Progenitor cell of endocrine pancreas (in vitro differentiated cells): Measurements from ENCODE around the gene PTPN2. TPM values are rescaled to one million over a fixed set of nuclear protein-coding genes. Genes with fewer than 3 reads are reported as not detected.

ENCODE experiments used
- DNase-seq: peaks from one replicate; pipeline ENCODE4 v3.0.0; 2021; ENCODE audit warnings: low spot score; ENCODE audit not compliant: unreplicated experiment
- H3K27ac Mint-ChIP-seq: 2 replicates; pipeline ENCODE4 v1.8.0; 2021; ENCODE audit warnings: mild to moderate bottlenecking, moderate library complexity, mixed read lengths
- H3K27me3 Mint-ChIP-seq: 2 replicates; pipeline ENCODE4 v1.8.0; 2021; ENCODE audit warnings: mixed read lengths
- H3K36me3 Mint-ChIP-seq: 2 replicates; pipeline ENCODE4 v1.8.0; 2022; ENCODE audit warnings: mixed read lengths; ENCODE audit not compliant: insufficient read depth
- H3K4me1 Mint-ChIP-seq: 2 replicates; pipeline ENCODE4 v1.8.0; 2021; ENCODE audit warnings: low read depth, mixed read lengths
- H3K4me3 Mint-ChIP-seq: 2 replicates; pipeline ENCODE4 v1.8.0; 2021; ENCODE audit warnings: low read depth, mild to moderate bottlenecking, moderate library complexity, mixed read lengths
- H3K9me3 Mint-ChIP-seq: 2 replicates; pipeline ENCODE4 v1.8.0; 2021; ENCODE audit warnings: low read depth, mixed read lengths
- long read RNA-seq: library from polyadenylated mRNA; unstranded; transcript quantifications from one replicate; pipeline ENCODE4 v2.0.0, GENCODE V29; 2020
- total RNA-seq: library from RNA; stranded (reverse); gene quantifications from 2 replicates; pipeline ENCODE4 v1.2.1, GENCODE V29; 2021
- TF ChIP-seq, protein P1 (sequence below): fragments of 200-600 bp; sonication (generic); IDR thresholded peaks from one replicate; pipeline ENCODE4 v1.5.0; 2021; ENCODE audit warnings: antibody characterized with exemption, mild to moderate bottlenecking; ENCODE audit not compliant: unreplicated experiment

Gene PTPN2
- 45.1 and 46.4 TPM in 2 replicates for total RNA-seq
- long read RNA-seq, transcript PTPN2-201 (9 exons, 3,467 nt), result major isoform, 30 of 76 reads
- long read RNA-seq, transcript PTPN2-202 (10 exons, 1,706 nt), result minor isoform, 24 of 76 reads
- long read RNA-seq, partial matches to known transcripts, result 11 of 76 reads
- long read RNA-seq, other reads (novel, unspliced or antisense), result 10 of 76 reads

DNA sequence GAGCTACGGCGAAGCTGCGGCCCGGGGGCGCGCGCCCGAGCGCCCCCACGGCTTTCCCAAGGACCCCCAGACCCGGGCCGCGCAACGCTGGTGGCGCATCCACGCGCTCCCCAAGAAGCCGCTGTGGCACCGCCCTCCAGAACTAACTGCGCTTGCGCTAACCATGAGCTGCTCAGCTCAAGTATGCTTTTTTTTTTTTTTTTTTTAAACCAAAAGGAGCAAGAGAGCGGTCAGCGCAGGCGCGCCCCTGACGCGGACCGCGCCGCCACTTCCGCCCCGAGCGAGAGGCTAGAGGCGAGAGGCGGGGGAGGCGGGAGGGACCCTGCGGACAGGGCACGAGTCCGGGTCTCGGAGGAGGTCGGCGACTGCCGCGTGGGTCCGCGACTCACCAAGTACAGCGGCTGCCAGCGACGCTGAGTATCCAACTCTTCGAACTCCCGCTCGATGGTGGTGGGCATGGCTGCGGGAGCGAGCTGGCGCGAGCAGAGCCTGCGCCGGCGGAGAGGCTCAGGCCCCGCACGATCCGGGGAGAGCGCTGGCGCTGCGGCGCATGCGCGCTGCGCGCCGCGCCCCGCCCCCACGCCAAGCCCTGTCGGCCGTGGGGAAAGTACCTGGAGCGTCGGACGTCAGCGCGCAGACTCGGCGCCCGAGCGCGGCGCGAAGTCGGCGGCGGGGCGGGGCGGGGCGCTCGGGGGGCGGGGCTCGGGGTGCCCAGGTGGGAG, at the start of gene PTPN2:
Gene PTPN2 (minus strand): TSS at position 554 of the 722 bp plus-strand sequence. CDS start 96 bp downstream, at position 458.
- Mint-ChIP-seq H3K27ac (peak within 1 kb of the TSS; percentile 96), H3K9me3 (no peaks in the 10 kb centered on the region), H3K36me3 (peaks cover 1% of the 10 kb centered on the region), H3K27me3 (no peaks in the 10 kb centered on the region), H3K4me3 (peak within 1 kb of the TSS; percentile 91), H3K4me1 (peaks cover 13% of the 10 kb centered on the region)
- TF ChIP-seq, protein P1, sequence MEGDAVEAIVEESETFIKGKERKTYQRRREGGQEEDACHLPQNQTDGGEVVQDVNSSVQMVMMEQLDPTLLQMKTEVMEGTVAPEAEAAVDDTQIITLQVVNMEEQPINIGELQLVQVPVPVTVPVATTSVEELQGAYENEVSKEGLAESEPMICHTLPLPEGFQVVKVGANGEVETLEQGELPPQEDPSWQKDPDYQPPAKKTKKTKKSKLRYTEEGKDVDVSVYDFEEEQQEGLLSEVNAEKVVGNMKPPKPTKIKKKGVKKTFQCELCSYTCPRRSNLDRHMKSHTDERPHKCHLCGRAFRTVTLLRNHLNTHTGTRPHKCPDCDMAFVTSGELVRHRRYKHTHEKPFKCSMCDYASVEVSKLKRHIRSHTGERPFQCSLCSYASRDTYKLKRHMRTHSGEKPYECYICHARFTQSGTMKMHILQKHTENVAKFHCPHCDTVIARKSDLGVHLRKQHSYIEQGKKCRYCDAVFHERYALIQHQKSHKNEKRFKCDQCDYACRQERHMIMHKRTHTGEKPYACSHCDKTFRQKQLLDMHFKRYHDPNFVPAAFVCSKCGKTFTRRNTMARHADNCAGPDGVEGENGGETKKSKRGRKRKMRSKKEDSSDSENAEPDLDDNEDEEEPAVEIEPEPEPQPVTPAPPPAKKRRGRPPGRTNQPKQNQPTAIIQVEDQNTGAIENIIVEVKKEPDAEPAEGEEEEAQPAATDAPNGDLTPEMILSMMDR, result no peak
- DNase-seq, result peak; percentile 84

DNA sequence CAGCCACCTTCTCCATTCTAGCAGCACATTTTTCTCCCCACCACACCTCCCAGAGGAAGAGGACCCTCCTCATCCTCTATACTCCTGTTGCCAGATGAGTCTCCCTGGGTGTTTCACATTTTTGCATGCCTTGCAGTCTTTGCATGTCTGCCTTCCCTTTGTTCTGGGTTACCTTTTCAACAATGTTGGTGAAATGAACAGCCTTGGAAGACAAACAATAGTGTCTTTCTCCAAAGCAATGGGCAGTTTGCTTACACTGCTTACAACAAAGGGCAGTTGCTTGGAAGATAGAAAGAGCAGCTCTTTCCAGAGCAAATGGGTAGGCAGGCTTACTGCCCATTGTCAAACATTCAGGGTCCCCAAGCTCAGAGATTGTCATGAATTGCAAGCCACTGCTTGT, 49.3 kb upstream of the PTPN2 start:
- Mint-ChIP-seq H3K36me3 (no peaks in the 10 kb centered on the region), H3K9me3 (no peaks in the 10 kb centered on the region), H3K27me3 (peaks cover 8% of the 10 kb centered on the region), H3K4me3 (no peak overlapping the region), H3K4me1 (peaks cover 4% of the 10 kb centered on the region), H3K27ac (no peak overlapping the region)
- TF ChIP-seq, protein P1, result no peak
- no peak for DNase-seq

DNA sequence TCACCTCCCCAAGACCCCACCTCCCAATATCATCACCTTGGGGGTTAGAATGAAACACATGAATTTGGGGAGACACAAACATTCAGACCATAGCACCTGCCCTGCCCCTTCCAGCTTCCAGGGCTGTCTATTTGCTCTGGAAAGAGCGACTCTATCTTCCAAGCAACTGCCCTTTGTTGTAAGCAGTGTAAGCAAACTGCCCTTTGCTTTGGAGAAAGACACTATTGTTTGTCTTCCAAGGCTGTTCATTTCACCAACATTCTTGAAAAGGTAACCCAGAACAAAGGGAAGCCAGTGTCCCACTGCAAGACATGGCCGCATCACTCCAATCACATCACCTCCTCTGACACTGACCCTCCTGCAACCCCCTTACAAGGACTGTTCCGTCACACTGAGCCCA, 46.9 kb upstream of the PTPN2 start:
- DNase-seq, result no peak
- Mint-ChIP-seq H3K36me3 (no peaks in the 10 kb centered on the region), H3K4me1 (peaks cover 4% of the 10 kb centered on the region)

DNA sequence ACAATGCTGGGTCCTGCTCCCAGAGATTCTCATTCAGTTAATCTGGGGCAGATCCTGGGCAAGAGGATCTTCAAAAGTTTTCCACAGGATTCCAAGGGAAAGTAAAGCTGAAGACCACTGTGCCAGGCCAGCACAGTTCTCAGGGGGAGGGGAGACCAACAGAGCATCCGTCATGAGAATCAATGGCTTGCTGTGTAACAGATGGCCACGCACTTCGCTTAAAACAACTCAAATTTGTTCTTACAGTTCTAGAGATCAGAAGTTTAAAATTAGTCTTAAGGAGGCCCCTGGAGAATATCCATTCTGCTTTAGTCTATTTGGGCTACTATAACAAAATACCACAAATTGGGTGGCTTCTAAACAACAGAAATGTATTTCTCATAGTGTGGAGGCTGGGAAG, 46.3 kb upstream of the PTPN2 start:
- H3K36me3 Mint-ChIP-seq, result no peaks in the 10 kb centered on the region
- H3K9me3 Mint-ChIP-seq, result no peaks in the 10 kb centered on the region
- TF ChIP-seq, protein P1, result no peak
- no peak overlapping the region for H3K4me3 Mint-ChIP-seq
- no peak for DNase-seq
- H3K27me3 Mint-ChIP-seq, result peaks cover 8% of the 10 kb centered on the region
- H3K4me1 Mint-ChIP-seq, result peaks cover 4% of the 10 kb centered on the region
- H3K27ac Mint-ChIP-seq, result no peak overlapping the region

More for the DNA sequence above, 46.9 kb upstream of the PTPN2 start:
- no peaks in the 10 kb centered on the region for H3K9me3 Mint-ChIP-seq
- TF ChIP-seq, protein P1, result no peak
- H3K27me3 Mint-ChIP-seq, result peaks cover 8% of the 10 kb centered on the region
- no peak overlapping the region for H3K27ac Mint-ChIP-seq
- no peak overlapping the region for H3K4me3 Mint-ChIP-seq

DNA sequence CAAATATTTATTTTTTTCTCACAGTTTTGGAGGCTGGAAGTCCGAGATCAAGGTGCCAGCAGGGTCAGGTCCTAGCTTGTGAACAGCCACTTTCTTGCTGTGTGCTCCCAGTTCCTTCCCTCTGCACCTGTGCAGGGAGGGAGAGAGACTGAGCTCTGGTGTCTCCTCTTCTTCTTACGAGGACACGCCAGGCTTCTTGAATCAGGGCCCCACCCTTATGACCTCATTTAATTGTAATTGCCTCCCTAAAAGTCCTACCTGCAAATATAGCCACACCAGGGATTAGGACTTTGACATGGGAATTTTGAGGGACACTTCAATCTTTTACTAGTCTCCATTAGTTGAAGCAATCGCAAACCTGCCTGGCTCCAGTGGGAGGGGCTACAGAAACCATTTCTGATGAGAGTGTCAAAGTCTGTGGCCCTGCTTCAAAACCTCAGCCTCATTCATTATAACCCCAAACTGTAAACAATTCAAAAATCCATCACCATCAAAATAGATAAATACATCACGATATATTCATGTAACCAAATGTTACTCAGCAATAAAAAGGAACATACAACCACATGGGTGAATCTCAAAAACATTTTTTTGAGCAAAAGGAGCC, 45.5 kb upstream of the PTPN2 start:
- H3K4me1 Mint-ChIP-seq, result peaks cover 3% of the 10 kb centered on the region
- H3K4me3 Mint-ChIP-seq, result no peak overlapping the region
- DNase-seq, result no peak
- H3K27me3 Mint-ChIP-seq, result peaks cover 7% of the 10 kb centered on the region
- no peaks in the 10 kb centered on the region for H3K9me3 Mint-ChIP-seq
- no peak overlapping the region for H3K27ac Mint-ChIP-seq
- TF ChIP-seq, protein P1, result no peak
- no peaks in the 10 kb centered on the region for H3K36me3 Mint-ChIP-seq
